Hepatocyte (in vitro differentiated cells): ENCODE results near the gene LIPC.

ENCODE experiments used
- EZH2 ChIP-seq: fragments of 200-600 bp; sonication (generic); IDR thresholded peaks from 2 replicates; pipeline ENCODE4 v1.6.1; 2016; ENCODE audit warnings: antibody characterized with exemption, mild to moderate bottlenecking, borderline replicate concordance
- TF ChIP-seq, protein P1 (sequence below): fragments of 200-600 bp; sonication (generic); IDR thresholded peaks from 2 replicates; pipeline ENCODE4 v1.5.1; 2016; ENCODE audit warnings: antibody characterized with exemption, mild to moderate bottlenecking; ENCODE audit not compliant: poor library complexity

DNA sequence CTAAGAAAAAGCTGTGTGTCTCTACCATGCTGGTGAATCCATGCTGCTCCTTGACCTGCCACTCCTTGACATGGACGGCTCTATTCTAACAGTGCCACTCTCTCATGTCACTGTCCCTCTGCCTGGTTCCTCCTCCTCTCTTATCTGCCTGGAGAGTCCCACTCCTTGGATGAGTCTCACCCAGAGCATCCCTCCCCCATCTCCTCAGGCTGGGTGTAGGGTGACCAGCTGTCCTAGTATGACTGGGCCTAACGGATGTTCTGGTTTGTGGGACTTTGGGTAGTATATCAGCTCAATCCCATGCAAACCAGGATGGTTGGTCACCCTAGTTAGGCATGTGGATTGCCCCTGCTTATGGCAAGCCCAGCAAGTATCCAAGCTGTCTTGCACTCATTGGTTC lies 54.3 kb downstream of the LIPC start:
- TF ChIP-seq, protein P1, sequence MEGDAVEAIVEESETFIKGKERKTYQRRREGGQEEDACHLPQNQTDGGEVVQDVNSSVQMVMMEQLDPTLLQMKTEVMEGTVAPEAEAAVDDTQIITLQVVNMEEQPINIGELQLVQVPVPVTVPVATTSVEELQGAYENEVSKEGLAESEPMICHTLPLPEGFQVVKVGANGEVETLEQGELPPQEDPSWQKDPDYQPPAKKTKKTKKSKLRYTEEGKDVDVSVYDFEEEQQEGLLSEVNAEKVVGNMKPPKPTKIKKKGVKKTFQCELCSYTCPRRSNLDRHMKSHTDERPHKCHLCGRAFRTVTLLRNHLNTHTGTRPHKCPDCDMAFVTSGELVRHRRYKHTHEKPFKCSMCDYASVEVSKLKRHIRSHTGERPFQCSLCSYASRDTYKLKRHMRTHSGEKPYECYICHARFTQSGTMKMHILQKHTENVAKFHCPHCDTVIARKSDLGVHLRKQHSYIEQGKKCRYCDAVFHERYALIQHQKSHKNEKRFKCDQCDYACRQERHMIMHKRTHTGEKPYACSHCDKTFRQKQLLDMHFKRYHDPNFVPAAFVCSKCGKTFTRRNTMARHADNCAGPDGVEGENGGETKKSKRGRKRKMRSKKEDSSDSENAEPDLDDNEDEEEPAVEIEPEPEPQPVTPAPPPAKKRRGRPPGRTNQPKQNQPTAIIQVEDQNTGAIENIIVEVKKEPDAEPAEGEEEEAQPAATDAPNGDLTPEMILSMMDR: no peak
- no peak for TF ChIP-seq EZH2
